Activated T-cell treated with anti-CD3 and anti-CD28 coated beads, Interleukin-2, amount 50 U/mL, for 4 hours (primary cell): Measurements from ENCODE around the gene PLEKHA4. TPM values are rescaled to one million over a fixed set of nuclear protein-coding genes. Genes with fewer than 3 reads are reported as not detected.
"Not testable (repeated sequence)": the region's sequence is repeated elsewhere in the genome, so short reads cannot be mapped to it uniquely, and the experiment has no call there.

Experiments
- ATAC-seq, 2 donors: fragments of 200-7000 bp; cut with Tn5 transposase; one replicate each; pipeline ENCODE4 v1.10.0; 2021
- DNase-seq: peaks from one replicate; pipeline ENCODE4 v3.0.0-alpha.2; 2020
- H3K27me3 Mint-ChIP-seq: one replicate; pipeline ENCODE4 v1.8.0; 2021; ENCODE audit warnings: low read depth, mixed read lengths
- H3K36me3 Mint-ChIP-seq: one replicate; pipeline ENCODE4 v1.8.0; 2022; ENCODE audit warnings: mixed read lengths; ENCODE audit not compliant: insufficient read depth
- H3K4me1 Mint-ChIP-seq: one replicate; pipeline ENCODE4 v1.8.0; 2021; ENCODE audit warnings: low read depth, mixed read lengths
- H3K4me3 Mint-ChIP-seq: one replicate; pipeline ENCODE4 v1.8.0; 2021; ENCODE audit warnings: mild to moderate bottlenecking, moderate library complexity, mixed read lengths
- H3K9me3 Mint-ChIP-seq: one replicate; pipeline ENCODE4 v1.8.0; 2021; ENCODE audit warnings: mixed read lengths
- total RNA-seq, 3 donors: library from RNA; stranded (reverse); gene quantifications; one replicate each; pipeline ENCODE4 v1.2.1, GENCODE V29; 2021

The PLEKHA4 gene
- total RNA-seq, 3 donors from 2014 or later: 4.1 to 4.6 (median 4.6) TPM

GRCh38 chr19:48878196-48879024 lies 10.0 kb upstream of the PLEKHA4 start:
- H3K9me3 Mint-ChIP-seq: no peaks in the 10 kb centered on the region
- DNase-seq (no peak), ATAC-seq (no peak)
- peaks cover 33% of the 10 kb centered on the region for H3K4me1 Mint-ChIP-seq
- peaks cover 37% of the 10 kb centered on the region for H3K36me3 Mint-ChIP-seq
- no peak overlapping the region for H3K4me3 Mint-ChIP-seq
- no peaks in the 10 kb centered on the region for H3K27me3 Mint-ChIP-seq

- H3K4me3 Mint-ChIP-seq: no peak overlapping the region
- H3K4me1 Mint-ChIP-seq: peaks cover 38% of the 10 kb centered on the region
- DNase-seq (no peak), ATAC-seq (no peak)
- no peaks in the 10 kb centered on the region for H3K9me3 Mint-ChIP-seq
- H3K27me3 Mint-ChIP-seq: no peaks in the 10 kb centered on the region
- peaks cover 43% of the 10 kb centered on the region for H3K36me3 Mint-ChIP-seq
Measured at GRCh38 chr19:48877855-48878195, 9.4 kb upstream of the PLEKHA4 start.

DNA sequence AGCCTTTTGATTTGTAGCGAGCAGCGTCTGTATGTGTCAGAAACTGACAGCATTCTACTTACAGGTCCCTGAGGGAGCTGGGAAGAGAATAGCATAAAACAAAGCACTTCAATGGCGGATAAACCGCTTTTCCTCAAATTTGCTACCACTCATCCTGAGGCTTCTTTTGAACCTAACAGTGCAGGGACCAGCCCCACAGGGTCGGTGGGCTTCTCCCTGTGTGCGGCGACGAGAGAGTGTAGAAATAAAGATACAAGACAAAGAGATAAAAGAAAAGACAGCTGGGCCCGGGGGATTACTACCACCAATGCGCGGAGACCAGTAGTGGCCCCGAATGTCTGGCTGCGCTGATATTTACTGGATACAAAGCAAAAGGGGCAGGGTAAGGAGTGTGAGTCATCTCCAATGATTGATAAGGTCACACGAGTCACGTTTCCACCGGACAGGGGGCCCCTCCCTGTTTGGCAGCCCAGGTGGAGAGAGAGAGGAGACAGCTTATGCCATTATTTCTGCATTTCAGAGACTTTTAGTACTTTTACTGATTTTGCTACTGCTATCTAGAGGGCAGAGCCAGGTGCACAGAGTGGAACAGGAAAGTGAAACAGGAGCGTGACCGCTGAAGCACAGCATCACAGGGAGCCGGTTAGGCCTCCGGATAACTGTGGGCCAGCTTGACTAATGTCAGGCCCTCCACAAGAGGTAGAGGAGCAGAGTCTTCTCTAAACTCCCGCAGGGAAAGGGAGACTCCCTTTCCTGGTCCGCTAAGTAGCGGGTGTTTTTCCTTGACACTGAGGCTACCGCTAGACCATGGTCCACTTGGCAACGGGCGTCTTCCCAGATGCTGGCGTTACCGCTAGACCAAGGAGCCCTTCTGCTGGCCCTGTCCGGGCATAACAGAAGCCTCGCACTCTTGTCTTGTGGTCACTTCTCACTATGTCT lies 7.9 kb upstream of the PLEKHA4 start:
- not testable (repeated sequence) for H3K27me3 Mint-ChIP-seq, ATAC-seq, H3K9me3 Mint-ChIP-seq
- peak overlapping the region; percentile 99 for H3K4me3 Mint-ChIP-seq
- DNase-seq: peak; percentile 42
- H3K36me3 Mint-ChIP-seq: peaks cover 45% of the 10 kb centered on the region
- peaks cover 40% of the 10 kb centered on the region for H3K4me1 Mint-ChIP-seq

- peak; percentile 0 to 1 for ATAC-seq
- Mint-ChIP-seq H3K27me3 (no peaks in the 10 kb centered on the region), H3K4me1 (peaks cover 40% of the 10 kb centered on the region), H3K36me3 (peaks cover 45% of the 10 kb centered on the region), H3K4me3 (peak overlapping the region; percentile 99), H3K9me3 (no peaks in the 10 kb centered on the region)
- no peak for DNase-seq
Measured at GRCh38 chr19:48874303-48875135, 6.1 kb upstream of the PLEKHA4 start.

GRCh38 chr19:48873476-48874302 lies 5.3 kb upstream of the PLEKHA4 start:
- no peak for ATAC-seq
- no peak for DNase-seq
- no peaks in the 10 kb centered on the region for H3K9me3 Mint-ChIP-seq
- peaks cover 38% of the 10 kb centered on the region for H3K4me1 Mint-ChIP-seq
- peaks cover 44% of the 10 kb centered on the region for H3K36me3 Mint-ChIP-seq
- H3K27me3 Mint-ChIP-seq: no peaks in the 10 kb centered on the region
- H3K4me3 Mint-ChIP-seq: peak overlapping the region; percentile 99

DNA sequence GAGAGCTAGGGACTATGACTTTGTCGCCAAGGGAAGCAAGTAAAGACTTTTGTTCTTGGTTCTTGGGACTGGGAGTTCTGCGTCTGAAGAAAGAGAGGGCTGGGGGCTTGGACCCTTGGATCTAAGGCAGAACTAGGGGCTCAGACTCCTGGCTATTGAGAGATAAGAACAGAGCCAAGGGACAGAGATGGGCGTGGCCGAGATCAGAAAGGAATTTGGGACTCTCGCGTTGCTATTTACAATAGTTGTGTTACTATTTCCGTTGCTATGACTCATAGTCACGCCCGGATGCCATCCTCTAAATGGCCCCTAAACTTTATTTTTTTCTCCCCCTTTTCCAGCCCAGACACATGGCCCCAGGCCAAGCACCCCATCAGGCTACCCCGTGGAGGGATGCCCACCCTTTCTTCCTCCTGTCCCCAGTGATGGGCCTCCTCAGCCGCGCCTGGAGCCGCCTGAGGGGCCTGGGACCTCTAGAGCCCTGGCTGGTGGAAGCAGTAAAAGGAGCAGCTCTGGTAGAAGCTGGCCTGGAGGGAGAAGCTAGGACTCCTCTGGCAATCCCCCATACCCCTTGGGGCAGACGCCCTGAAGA lies 4.6 kb upstream of the PLEKHA4 start:
- ATAC-seq: peak; percentile 53 to 57
- peak; percentile 65 for DNase-seq
- peak overlapping the region; percentile 99 for H3K4me3 Mint-ChIP-seq
- peaks cover 38% of the 10 kb centered on the region for H3K36me3 Mint-ChIP-seq
- peaks cover 33% of the 10 kb centered on the region for H3K4me1 Mint-ChIP-seq
- H3K9me3 Mint-ChIP-seq: no peaks in the 10 kb centered on the region
- no peaks in the 10 kb centered on the region for H3K27me3 Mint-ChIP-seq

GRCh38 chr19:48872182-48872883 lies 3.9 kb upstream of the PLEKHA4 start, which contains the start of gene PPP1R15A:
TSS of gene PPP1R15A (plus strand) at chr19:48872421. CDS start at chr19:48873234, 813 bp downstream.
- no peaks in the 10 kb centered on the region for H3K27me3 Mint-ChIP-seq
- H3K4me1 Mint-ChIP-seq: peaks cover 31% of the 10 kb centered on the region
- H3K9me3 Mint-ChIP-seq: no peaks in the 10 kb centered on the region
- ATAC-seq (peak; percentile 49 to 54), DNase-seq (peak; percentile 100)
- H3K4me3 Mint-ChIP-seq: peak within 1 kb of the TSS; percentile 99
- peaks cover 36% of the 10 kb centered on the region for H3K36me3 Mint-ChIP-seq

DNA sequence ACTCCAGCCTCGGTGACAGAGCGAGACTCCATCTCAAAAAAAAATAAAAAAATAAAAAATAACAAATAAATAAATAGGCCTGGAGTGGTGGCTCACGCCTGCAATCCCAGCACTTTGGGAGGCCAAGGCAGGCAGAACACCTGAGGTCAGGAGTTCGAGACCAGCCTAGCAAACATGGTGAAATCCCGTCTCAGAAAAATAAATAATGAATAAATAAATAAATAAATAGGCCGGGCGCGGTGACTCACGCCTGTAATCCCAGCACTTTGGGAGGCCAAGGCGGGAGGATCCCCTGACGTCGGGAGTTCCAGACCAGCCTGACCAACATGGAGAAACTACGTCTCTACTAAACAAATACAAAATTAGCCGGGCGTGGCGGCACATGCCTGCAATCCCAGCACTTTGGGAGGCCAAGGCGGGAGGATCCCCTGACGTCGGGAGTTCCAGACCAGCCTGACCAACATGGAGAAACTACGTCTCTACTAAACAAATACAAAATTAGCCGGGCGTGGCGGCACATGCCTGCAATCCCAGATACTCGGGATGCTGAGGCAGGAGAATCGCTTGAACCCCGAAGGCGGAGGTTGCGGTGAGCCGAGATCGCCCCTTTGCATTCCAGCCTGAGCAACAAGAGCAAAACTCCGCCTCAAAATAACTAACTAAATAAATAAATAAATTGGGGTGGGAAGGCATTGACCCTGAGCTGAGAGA lies 3.2 kb upstream of the PLEKHA4 start:
- not testable (repeated sequence) for DNase-seq, H3K9me3 Mint-ChIP-seq, ATAC-seq, H3K27me3 Mint-ChIP-seq
- peak overlapping the region; percentile 99 for H3K4me3 Mint-ChIP-seq
- peaks cover 36% of the 10 kb centered on the region for H3K36me3 Mint-ChIP-seq
- H3K4me1 Mint-ChIP-seq: peaks cover 31% of the 10 kb centered on the region

GRCh38 chr19:48870048-48870447 lies 1.6 kb upstream of the PLEKHA4 start:
- no peak for ATAC-seq
- Mint-ChIP-seq H3K27me3 (peaks cover 2% of the 10 kb centered on the region), H3K36me3 (peaks cover 22% of the 10 kb centered on the region), H3K9me3 (no peaks in the 10 kb centered on the region), H3K4me3 (no peak overlapping the region), H3K4me1 (peaks cover 18% of the 10 kb centered on the region)
- no peak for DNase-seq

GRCh38 chr19:48867746-48868113 lies 687 bp downstream of the PLEKHA4 start:
- Mint-ChIP-seq H3K27me3 (peaks cover 2% of the 10 kb centered on the region), H3K36me3 (peaks cover 1% of the 10 kb centered on the region), H3K9me3 (no peaks in the 10 kb centered on the region), H3K4me1 (peaks cover 1% of the 10 kb centered on the region), H3K4me3 (no peak overlapping the region)
- no peak for ATAC-seq
- no peak for DNase-seq

- H3K4me1 Mint-ChIP-seq: peaks cover 1% of the 10 kb centered on the region
- ATAC-seq (no peak), DNase-seq (no peak)
- no peak overlapping the region for H3K4me3 Mint-ChIP-seq
- H3K36me3 Mint-ChIP-seq: no peaks in the 10 kb centered on the region
- H3K9me3 Mint-ChIP-seq: no peaks in the 10 kb centered on the region
- H3K27me3 Mint-ChIP-seq: peaks cover 2% of the 10 kb centered on the region
Measured at GRCh38 chr19:48867123-48867745, 1.2 kb downstream of the PLEKHA4 start.

- H3K9me3 Mint-ChIP-seq: no peaks in the 10 kb centered on the region
- no peak overlapping the region for H3K4me3 Mint-ChIP-seq
- DNase-seq (no peak), ATAC-seq (no peak)
- no peaks in the 10 kb centered on the region for H3K4me1 Mint-ChIP-seq
- peaks cover 2% of the 10 kb centered on the region for H3K27me3 Mint-ChIP-seq
- H3K36me3 Mint-ChIP-seq: no peaks in the 10 kb centered on the region
Measured at GRCh38 chr19:48866692-48867091, 1.7 kb downstream of the PLEKHA4 start.
